ENCODE data around the gene NISCH.

NISCH gene
- 6.8 to 52.0 (median 32.9) reads per million in 18 experiments for total RNA-seq

GRCh38 chr3:52455283-52456168 lies at the start of gene NISCH:
Gene NISCH, plus strand, starts transcription at chr3:52455604. Its CDS starts 38 bp downstream, at chr3:52455642.
- peak; percentile 71 to 82 for DNase-seq

DNA sequence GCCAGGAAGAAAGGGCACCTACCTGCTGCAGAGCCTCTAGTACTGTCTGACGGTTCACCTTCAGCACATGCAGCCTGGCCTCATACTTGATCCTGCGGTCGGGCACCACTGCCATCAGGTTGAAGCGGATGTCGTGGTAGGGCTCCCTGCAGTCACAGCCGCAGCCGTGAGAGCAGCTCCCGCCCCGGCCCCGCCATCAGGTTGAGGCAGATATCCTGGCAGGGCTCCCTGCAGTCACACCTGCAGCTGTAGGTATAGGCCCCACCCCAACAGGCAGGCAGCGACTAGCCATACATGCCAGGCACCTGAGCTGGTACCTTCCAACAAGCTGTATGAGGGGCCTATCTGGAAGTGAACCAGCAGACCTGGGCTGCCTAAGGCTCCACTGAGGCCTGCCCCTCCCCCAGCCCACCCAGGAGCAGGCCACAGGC lies 49.2 kb upstream of the NISCH start:
- DNase-seq, result no peak

DNA sequence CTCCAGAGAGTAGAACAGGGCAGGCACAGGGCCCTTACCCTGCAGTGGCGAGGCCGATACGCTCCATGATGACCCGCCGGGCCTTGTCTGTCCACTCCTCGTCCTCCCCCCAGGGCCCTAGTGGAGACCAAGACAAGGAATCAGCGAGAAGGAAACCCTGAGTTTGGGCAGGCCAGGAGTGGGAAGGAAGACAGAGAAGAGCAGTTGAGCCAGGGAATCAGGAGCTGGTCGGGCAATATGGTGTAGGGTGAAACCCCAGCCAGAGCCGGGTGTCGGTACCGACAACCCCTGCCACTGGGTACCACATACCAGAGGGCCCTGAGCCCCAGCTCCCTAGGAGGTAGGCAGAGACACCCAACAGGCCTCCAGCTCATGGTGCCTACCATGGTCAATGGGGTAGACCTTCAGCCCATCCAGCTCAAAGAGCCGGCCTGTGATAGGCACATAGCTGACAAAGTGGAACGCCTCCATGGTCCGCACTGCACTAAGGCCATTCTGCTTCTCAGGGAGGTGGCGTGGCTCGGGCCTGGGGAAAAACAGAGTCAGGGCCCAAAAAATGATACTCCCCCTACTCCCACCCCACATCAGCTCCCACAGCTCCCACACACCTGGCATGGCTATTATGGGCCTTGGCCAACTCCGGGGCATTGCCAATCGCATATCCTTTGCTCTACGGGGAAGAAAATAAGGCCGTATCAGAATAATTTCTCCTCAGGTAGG lies 48.5 kb upstream of the NISCH start:
- DNase-seq, result no peak

- no peak for DNase-seq
Measured at GRCh38 chr3:52407779-52408178, 47.6 kb upstream of the NISCH start.

- no peak for DNase-seq
Measured at GRCh38 chr3:52408466-52408865, 46.9 kb upstream of the NISCH start.

DNA sequence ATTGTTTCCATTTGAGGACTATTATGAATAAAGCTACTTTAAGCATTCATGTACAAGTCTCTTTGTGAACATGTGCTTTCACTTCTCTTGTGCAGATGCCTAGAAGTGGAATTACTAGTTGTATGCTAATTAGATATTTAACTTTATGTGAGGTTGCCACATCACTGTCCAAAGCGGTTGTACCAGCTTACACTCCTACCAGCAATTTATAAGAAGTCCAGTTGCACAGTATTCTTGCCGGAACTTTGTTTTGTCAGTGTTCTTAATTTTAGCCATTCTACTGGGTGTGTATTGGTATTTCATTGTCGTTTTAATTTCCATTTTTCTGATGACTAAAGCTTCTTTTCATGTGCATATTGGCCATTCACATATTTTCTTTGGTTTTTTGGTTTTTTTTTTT lies 39.6 kb upstream of the NISCH start:
- DNase-seq, result no peak

DNA sequence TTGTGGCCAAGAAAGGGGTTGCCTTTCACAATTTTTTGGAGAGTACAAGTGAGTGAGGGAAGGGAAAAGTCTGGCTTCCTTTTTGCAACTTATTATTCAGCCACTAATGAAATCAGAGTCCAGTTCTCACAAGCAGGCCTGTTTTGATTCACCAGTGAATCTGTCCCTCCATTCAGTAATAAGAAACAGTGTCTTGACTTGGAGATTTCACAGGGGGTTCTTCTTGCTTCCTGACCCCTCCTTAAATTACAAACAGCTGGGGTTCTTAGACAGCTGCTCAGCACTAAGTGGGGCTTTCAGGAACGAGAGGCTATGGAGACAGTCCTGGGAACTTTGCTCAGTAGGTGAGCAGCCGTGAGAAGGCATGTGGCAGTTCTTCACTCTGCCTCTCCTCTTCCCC lies 35.0 kb upstream of the NISCH start:
- DNase-seq, result no peak

GRCh38 chr3:52422669-52423068 lies 32.7 kb upstream of the NISCH start:
- no peak for DNase-seq

DNA sequence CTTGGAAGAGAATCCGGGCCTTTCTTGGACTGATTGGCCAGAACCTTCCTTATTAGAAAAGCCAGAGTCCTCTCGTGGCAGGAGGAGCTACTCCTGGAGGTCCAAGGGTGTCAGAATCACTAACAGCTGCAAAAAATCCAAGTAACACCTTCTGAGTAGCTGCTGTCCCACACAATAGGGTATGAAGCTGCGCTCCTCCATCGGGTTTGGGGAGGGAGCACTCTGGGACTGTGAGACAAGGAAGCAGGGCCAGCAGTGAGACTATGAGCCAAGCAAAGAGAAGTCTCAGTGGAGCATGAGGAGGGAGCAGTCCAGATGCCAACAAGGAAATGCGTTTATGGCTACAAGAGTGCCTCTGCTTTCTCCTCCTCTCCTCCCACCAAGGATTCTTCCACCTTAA lies 32.2 kb upstream of the NISCH start:
- no peak for DNase-seq

DNA sequence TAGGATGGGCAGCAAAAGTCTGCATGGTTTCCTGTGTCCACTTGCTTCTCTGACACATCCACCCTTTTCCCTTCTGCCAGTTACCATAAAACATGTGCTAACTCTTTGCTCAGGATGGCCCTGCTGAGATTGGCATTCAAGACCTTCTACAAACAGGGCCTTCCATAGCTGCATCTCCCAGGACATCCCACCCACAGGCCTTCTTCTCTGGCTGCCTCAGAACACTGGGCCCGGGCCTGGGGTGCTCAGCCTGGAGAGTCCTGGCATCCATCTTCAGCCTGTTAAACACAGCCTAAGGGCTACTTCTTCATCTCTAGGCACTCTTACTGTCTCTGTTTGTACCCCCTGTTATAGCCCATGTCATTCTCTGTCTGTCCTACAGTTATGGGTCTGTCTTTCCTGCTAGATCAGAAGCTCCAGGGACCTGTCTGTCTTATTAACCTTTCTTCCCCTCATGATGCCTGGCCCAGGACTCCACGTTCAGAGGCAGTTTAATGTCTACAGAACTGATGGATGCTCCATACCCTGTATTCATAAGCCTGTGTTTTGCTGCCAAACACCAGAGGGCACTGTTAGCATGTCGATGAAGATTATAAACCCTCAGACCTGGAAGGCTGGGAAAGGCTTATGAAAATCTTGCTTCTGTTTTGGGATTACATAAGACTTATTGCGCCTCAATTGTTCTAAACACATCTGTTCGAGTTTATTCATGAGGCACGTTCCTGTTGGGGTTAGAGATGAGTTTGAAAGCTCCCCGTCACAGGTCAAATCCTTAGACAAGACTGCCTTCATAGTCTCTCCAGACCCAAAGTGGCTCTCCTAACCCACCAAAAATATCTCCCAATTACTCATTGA lies 27.0 kb upstream of the NISCH start:
- DNase-seq, result peak; percentile 77

DNA sequence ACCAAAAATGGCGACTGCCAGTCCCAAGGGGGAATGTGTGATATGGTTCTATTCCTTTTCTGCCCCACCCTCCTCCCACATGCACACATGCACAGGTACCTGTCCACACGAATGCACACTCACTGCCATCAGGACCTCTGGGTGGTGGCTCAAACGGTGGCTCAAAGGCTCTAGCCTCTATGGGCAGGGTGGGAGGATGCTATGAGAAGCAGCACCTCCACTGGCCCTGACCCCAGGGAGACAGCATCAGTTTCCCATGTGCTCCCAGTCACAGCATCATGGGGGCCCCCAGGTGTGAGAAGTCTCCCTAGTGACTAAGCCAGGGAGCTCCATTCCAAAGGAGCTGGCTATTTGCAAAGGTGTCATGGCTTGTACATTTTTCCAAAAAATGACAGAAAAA lies 26.4 kb upstream of the NISCH start:
- no peak for DNase-seq

- no peak for DNase-seq
Measured at GRCh38 chr3:52429779-52430415, 25.5 kb upstream of the NISCH start.

- no peak for DNase-seq
Measured at GRCh38 chr3:52430416-52430810, 25.0 kb upstream of the NISCH start.

GRCh38 chr3:52431459-52432223 lies 23.8 kb upstream of the NISCH start:
- DNase-seq, result no peak

DNA sequence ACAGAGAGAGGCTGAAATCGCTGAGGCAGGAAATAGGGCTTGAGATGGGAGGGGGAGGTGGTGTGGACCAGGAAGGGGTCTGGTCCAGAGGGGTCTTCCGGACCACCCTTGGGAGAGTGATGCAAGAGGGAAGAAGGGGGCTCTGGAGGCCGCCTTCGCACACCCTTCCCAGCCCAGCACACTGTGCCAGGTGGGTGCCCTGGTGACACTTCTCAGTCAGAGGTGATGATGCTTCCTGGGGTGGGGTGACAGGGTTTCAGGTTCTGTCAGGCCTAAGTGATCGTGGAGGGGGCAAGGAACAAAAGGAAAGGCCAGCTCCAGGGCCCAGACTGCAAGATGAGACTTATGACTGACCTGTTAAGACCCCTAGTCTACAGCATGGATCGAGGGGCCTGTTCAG lies 23.2 kb upstream of the NISCH start:
- DNase-seq, result no peak

DNA sequence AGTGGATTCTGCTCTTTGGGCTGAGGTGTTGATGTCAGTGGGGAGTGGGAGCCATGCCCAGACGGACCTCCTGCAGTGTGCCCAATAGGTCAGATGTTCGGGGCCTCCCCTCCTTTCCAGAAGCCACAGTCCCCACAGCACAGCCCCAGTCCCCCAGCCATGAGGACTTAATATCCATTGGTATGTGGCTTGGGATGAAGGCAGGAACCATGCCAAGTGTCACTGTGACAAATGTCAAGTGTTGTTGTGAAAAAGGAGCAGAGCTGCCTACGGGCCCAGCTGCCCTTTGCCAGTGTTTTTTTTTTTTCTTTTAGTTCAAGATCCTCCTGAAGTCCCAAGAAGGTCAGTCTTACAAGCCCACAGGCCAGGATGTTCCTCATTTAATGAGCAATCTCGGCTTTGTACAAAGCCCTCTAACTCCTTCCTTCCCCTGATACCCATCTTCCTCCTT lies 22.7 kb upstream of the NISCH start:
- DNase-seq, result peak; percentile 80 to 85

- DNase-seq, result no peak
Measured at GRCh38 chr3:52433328-52433995, 21.9 kb upstream of the NISCH start.

DNA sequence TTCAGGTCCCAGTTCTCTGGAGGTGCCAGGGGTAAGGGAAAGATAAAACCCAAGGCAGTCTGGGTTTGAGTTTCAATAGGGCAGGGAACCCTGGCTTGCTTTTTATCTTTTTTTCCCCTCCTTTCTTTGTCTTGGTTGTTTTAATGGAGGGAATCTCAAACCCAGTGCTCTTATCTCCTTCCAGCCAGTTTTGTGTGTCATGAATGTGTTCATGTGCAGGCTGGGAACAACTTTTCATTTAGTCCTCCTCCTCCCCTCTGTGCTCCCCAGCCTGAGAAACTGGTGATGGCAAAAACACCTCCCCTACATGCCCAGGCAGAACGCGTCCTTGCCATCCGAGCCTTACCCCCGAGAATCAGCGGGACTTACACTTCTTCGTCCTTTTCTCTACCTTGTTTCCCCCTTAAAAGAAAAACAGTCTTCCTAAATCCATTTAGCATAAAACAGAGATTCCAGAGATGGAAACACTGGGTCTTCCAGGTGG lies 21.4 kb upstream of the NISCH start:
- no peak for DNase-seq

GRCh38 chr3:52434491-52435115 lies 20.8 kb upstream of the NISCH start:
- no peak for DNase-seq

All from inflammatory macrophage (primary cell).